NCI-H446 treated with DMSO at 0.1 percent for 48 hours (cell line): ENCODE data around the gene WDFY4.

Experiments
- DNase-seq: peaks from one replicate; lab custom pipeline; 2025; lab: John Stamatoyannopoulos, UW

The WDFY4 gene

DNA sequence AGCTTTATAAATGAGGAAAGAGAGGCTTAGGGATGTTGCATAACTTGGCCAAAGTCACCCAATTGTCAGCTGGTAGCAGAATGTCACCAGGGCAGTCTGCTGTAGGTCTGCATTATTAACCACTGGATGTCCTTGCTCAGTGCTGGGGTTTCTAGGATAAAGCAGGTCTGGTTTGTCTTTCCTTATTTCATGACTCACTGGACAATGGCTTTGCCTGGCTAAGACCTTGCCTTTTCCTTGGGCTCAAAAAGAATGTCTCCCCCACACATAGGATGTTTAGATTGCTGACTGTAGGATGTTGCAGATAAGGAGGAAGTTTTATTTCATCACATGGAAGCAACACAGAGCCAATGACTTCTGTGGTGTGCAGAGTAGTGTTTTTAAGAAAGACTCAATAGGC is 29.4 kb downstream of the WDFY4 start:
- DNase-seq: no peak

DNA sequence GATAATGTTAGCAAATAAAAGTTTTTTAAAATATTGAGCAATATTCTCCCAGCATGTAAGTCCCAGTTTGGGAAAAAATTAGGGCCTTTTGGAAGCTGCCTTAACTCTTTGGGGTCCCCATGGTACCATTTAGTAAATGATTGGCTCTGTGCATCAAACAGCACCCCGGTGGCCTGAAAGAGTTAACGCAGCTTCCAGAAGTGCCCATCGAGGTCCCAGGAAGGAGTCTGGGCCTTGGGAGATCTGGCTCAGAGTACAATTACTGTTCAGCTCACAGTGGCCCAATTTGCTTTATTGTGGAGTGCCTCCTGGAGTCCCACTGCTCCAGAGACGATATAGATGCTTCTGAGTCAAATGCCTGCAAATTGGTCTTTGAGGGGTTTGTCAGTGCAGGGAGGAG is 31.7 kb downstream of the WDFY4 start:
- no peak for DNase-seq

DNA sequence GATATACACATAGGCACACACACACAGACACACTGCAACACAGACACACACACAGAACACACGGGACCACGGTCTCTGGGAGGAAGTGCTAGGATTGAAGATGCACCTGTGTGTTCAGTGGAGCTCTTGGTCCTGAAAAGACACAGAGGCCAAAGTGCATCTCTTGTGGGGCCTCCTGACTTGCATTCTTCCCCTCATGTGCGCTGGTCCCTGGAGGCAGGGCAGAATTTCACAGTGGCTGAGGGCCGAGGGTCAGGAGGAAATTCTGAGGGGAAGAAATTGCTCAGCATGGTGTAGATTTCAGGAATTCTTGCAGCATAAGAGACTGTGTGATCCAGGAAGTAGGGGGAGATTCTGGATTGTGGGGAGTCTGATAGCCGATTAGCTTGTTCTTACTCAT is 35.9 kb downstream of the WDFY4 start:
- no peak for DNase-seq

DNA sequence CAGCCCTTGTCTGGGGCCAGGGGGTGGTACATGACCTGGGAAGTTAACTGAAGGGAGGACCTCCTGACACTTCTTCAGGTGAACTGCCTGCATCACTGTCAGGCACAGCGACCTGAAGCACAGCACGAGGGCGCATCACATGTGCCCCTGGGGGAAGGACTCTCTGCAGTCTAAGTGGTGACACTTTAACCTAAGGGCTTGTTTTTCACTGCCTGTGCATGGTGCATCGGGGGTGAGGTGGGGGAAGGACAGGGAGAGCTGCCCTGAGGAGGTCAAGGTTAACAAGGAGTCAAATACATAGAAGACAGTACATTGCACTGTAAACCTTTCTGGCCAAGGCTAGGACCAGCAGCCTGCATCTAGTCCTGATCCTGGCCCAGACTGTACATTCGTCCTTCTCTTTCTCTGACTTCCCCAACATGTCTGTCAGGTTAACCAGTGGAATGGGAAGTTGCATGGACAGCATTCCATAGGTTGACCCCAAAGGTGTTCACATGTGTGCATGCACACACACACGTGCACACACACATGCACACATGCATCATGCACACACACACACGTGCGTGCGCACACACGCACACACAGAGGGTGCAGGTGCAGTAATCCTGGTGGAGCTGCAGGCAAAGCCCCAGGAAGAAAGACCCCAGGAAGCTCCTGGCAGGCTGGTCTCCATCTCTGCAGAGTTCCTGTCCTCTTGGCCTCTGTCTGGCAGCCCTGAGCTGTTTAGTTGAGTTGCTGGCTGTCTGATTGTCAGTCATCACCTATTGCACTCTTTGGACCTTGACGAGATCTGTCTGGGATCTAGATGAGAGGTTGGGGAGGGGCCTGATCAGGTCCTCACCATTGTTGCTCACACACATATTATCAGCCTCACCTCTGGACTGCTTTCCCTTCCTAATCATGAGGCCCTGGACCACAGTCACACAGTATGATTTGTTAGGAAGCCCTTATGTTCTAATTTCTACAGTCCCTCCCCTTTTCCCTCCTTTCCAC is 37.8 kb downstream of the WDFY4 start:
- no peak for DNase-seq

DNA sequence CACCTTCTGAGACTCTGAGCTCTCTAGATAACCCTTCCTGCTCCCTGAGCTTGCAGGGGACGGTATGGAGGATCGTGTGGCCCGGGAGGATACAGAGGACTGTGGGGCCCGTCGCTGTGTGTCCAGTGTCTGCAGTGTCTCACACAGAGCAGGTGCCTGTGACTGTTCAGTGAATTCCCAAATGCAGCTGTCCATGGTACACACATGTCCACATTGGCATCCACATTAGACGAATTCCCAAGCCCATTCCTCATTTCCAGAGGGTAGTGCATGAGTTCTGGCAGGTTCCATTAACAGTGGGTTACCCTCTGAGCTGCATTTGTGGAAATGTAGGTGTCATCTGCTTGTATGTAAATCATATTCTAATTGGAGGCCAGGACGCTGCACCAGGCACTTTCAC is 39.5 kb downstream of the WDFY4 start:
- DNase-seq: no peak

DNA sequence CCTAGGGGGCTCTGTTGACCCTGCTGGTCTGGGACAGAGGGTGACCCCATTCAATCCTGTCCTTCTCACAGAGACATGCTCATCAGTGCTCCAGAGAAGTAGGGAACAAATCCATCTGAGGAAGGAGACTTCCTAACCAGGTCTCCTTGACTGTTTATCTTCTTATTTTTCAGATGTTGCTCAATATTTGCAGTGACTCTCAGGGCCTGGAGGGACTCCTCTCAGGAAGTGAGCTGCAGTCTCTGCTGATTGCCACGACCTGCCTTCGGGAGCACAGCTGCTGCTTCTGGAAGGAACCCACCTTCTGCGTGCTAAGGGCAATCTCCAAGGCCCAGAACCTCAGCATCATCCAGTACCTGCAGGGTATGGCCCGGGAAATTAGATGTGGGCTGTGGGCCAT is 41.0 kb downstream of the WDFY4 start:
- no peak for DNase-seq

DNA sequence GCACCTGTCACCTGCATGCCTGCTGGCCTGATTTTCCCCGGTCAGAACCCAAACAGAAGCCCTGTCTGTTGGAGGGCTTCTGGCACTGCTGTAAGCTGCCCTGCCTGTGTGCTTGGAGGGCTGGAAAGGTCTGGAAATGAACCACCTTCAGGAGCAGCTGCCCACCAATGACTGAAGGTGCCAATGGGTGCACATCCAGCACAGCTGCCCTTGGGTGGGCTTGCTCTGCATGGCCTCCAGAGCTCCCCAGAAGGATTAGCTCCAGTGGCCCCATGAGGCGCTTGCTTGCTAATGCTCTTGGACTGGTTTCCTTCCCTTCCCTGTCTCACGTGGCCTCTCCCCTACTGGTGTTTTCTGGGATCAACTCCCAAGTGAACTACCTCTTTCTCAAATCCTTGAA is 43.2 kb downstream of the WDFY4 start:
- no peak for DNase-seq

DNA sequence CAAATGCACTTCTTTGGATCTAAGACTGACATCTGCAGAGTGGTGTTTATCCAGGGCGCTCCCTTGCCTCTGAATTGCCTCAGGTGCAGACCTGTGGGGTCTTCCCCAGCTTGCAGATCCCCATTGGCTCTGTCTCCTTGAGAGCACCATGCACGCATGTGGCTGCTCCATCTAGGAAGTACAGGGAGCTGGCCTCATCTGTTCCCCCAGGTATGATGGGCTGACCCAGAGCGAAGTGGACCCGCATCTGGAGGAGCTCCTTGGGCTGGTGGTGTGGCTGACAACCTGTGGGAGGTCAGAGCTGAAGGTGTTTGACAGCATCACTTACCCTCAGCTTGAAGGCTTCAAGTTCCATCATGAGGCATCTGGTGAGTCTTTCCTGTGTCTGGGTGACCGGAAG is 44.5 kb downstream of the WDFY4 start:
- no peak for DNase-seq

DNA sequence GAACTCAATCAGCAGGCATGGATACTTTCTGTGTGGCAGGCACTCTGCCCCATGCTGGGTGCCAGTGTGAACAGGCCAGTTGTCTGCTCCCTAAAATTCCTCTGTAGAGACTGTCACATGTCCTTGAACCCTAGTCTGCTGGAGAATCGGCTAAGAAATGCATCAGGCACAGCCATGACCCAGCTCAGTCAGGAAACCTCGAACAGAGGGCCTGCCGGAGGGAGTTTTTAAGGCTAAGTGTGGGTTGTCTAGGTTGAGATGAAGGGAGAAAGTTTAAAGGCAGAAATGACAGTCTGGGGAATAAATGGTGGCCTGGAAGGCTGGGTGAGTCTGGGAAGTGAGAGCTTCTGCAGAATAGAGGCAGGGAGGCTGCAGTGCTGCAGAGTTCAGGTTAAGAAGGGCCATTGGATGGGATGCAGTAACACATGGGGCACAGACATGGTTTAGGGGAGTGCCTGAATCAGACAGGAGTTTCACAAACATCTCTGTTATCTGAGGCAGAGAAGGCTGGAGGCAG is 45.3 kb downstream of the WDFY4 start:
- no peak for DNase-seq

DNA sequence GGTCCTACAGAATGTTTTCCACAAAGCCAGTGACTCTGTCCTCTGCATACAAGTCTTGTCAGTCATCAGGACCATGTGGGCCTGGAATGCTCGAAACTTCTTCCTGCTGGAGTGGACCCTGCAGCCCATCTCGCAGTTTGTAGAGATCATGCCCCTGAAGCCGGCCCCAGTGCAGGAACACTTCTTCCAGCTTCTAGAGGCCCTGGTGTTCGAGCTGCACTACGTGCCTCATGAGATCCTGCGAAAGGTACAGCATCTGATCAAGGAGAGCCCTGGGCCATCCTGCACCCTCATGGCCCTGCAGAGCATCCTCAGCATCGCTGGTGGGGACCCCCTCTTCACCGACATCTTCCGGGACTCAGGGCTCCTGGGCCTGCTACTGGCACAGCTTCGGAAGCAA is 46.5 kb downstream of the WDFY4 start:
- DNase-seq: no peak

DNA sequence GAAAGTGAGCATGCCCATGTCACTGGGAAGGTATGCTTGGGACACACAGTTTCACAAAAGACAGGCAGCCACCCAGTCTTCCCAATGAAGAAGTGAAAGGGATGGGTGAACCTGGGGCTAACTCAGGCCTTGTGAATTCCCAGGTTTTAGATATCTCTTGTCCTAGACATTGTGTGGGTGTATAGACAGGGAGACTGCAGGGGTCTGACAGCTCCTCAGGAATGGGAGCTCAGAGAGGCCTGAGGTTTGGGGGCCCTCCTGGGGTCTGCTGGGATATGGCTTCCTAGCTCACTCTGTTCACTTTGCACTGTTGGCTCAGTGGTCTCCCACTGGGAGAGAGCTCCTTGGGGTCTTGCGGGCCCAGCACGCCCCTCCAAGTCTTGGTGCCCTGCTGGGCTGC is 47.0 kb downstream of the WDFY4 start:
- no peak for DNase-seq

DNA sequence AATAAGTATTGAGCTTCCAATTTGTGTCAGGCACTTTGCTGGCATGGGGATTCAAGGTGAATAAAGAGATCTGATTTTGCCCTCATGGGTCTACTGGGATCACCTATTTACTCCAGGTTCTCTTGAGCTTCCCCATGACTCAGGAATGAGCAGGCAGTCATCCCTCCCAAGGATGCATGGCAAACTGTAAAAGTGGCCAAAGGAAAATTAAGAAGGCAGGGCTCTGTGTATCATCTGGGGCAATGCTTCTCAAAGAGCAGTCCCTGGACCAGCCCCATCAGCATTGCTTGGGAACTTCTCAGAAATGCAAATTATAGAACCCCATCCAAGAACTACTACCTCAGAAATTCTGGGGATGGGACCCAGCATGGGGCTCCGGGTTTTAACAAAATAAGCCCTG is 48.7 kb downstream of the WDFY4 start:
- no peak for DNase-seq

DNA sequence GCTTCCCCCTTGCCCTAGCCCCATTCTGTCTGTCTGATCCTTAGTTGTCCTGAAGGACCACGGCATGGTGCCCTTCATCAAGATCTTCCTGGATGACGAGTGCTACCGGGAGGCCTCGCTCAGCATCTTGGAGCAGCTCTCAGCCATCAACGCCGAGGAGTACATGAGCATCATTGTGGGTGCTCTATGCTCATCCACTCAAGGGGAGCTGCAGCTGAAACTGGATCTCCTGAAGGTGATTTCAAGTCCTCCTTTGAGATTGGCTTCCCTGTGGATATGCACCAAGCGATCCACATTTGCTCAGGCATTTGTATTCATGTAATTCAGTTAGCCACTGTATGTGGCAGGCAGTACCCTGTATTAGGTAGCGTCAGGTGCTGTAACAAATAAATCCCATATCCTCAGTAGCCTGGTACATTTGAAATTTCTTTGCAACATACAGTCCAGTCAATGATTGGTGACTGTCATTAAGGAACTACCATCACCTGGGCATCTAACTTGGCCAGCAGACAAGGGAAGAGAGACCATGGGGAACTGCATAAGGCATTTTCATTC is 51.2 kb downstream of the WDFY4 start:
- DNase-seq: no peak

DNA sequence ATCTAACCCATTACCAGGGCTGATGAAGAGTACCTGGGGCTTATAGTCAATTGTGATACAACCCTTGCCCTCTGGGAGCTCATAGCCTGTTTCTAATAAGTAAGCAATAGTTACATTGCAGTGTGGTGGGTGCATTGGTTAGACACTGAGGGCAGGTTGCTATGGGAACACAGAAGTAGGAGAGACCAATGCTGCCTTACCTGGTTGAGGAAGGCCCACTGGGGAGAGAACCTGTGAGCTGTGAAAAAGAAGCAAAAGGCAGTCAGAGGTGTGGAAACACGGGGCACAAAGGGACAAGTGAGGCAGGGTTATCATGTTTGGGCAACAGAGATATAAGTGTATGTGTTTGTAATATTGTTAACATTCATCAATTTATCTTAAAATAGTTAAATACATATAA is 51.9 kb downstream of the WDFY4 start:
- DNase-seq: no peak

DNA sequence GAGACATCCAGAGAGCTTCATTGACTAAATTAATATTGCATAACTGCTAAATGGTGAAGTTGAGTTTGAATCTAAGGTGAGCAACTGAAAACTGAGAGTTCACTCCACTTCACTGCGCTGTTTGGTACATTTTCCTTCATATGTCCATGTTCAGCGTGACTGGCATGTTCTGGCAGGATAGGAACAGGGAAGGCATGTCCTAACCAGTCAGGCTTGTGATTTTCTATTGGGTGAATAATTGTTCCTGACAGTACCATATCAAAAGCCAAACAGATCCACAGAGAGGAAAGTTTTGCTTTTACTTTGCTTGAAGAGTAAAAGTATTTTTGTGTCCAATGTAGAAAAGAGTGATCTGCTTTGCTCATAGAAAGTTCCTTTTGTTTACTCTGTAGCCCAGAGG is 53.2 kb downstream of the WDFY4 start:
- no peak for DNase-seq

DNA sequence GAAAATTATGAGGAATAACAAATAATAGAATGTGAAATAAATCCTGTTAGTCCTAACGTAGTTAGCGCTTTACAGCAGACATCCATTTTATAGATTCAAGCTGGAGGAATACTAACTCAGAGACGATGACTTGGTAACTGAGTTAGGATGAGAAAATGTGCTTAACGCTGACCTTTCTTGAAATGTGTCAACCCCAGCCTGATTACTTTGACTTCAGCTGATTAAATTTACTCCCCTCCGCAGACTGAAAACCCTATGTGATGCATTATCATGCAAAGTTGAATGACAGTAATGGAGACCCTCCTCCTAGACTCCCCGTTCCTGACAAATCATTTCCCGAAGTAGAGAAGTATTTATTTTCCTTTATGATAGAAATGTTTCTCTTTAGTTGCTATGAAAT is 54.5 kb downstream of the WDFY4 start:
- DNase-seq: no peak

DNA sequence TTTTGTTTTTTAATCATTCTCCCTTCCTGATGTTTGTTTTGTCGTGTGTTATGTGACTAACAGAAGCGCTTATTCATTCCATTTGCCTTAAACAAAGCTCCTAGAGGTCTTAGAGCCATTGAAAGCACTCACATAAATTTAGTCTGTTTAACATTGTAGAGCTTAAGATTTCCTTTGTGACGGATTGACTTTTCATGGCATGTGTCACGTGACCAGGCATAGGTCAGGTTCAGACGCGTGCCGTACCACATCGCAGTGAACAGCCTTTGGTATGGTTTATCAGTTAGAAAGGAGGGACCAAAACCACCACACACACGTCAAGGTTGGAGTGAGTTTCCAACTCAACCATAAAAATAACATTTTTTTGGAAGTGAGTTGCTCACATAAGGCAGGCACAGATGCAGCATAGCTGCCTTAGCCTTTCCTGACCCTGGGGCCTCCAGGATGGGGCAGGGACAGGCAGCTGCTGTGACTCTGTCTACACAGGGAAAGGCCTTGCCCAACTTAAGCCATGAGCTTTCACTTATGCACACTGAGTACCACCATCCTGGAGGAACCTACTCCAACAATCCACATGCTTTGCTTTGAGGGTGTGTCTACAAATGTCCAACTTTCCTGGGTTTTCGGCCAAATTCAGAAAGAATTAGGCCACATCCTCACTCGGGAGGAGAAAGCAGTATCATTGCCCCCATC is 55.5 kb downstream of the WDFY4 start:
- no peak for DNase-seq

DNA sequence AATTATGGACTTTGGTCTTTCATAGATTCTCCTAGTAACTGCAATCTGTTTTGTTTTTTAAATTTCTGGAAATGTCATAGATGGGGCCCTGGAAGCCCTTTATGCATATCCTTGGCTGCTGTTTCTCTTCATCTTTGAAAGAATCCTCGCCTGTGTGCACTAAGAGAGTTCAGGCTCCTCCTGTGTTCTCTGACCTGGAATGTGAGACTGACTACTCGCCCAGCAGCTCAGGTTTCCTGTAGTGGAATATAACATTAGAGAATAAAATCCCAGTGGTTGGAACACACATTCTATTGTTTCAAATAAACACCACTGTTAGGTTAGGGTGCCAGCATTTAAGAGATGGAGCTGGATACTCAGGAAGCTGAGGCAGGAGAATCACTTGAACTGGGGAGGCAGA is 56.3 kb downstream of the WDFY4 start:
- no peak for DNase-seq

DNA sequence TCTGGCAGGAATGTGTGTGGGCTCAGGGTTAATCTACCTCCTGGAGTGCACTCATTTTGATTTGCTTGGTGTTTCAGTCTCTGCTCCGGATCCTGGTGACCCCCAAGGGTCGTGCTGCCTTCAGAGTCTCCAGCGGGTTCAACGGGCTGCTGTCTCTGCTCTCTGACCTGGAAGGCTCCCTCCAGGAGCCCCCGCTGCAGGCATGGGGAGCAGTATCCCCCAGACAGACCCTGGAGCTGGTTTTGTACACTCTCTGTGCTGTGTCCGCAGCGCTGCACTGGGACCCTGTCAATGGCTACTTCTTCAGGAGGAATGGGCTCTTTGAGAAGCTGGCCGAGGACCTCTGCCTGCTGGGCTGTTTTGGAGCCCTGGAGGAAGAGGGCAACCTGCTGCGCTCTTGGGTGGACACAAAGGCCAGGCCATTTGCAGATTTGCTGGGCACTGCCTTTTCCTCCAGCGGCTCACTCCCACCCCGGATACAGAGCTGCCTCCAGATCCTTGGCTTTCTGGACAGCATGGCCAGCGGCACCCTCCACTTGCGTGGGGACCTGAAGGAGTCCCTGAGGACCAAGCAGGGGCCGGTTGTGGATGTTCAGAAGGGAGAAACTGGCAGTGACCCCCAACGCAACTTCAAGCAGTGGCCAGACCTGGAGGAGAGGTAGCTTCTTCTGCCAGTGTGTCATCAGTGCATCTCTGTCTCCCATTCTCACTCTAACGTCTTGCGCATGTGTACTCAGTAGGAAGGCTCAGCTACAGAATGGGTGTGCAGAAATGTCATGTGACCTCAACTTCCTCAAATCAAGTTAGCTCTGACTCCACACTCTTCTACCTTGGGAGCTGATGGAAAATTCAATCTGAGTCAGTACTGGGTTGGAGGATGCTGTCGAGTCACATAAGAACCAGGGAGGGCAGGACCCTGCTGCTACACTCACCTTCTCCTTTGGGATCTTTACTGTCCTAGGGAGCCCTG is 58.5 kb downstream of the WDFY4 start:
- DNase-seq: no peak

DNA sequence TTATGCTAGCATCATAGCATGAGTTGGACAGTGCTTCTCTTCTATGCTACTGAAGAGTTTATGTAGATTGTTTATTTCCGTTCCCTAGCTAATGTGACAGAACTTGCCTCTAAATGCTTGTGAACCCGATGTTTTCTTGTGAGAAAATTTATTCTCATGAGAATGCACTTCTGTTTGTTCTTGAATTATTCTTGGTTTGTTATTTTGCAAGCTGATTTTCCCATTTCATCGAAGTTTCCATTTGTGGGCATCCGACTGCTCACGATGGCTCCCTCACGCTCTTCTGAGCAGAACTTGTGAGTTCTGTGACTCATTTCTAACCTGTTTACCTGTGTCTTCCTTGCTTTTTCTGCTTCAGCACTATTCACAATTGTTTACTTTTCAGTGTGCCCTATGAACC is 59.9 kb downstream of the WDFY4 start:
- no peak for DNase-seq

DNA sequence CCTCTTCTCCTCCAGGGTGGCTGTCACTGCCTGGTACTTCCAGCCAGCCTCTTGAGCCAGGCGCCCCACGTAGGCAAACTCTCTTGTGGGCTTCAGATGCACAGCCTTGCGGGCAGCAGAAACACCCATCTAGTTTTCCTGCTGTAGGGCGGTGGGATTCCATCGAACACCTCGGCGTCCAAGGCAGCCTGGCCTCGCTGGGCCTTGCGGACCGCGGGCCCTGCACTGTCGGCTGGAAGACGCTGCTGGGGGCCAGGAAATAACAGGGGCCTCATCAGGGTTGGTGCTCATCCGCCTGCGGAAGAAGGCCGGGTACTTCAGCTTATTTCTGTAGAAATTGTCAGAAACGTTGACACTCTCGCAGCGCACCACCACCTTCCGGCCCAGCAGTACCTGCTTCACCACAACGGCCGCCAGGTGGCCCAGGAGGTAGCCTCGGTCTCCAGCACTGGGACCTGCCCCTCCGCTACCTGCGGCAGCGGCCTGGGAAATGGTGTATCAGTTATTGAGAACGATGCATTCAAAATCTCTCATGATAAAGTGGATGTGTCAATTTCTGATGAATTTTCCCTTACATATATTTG is 61.1 kb downstream of the WDFY4 start:
- DNase-seq: no peak
